Endothelial cell of umbilical vein (primary cell): Measurements from ENCODE around the gene HOXA3. TPM values are rescaled to one million over a fixed set of nuclear protein-coding genes. Genes with fewer than 3 reads are reported as not detected.

ENCODE experiments used
- BruUV-seq: library from RNA; stranded (reverse); fragments of 400-500 nt; replicated peaks from 2 replicates; lab custom pipeline; 2021; lab: Mats Ljungman, UMichigan
- CTCF ChIA-PET: fragments of 300-600, 350-600 bp; sonication (Branson Sonifier 250); formaldehyde crosslinking; loops from one replicate; lab custom pipeline; 2021; ENCODE audit warnings: antibody characterized with exemption, inconsistent platforms; lab: Charles Lee
- POLR2A ChIA-PET: fragments of 300-600, 350-600 bp; sonication (Branson Sonifier 250); formaldehyde crosslinking; loops from one replicate; lab custom pipeline; 2021; ENCODE audit warnings: antibody characterized with exemption, inconsistent platforms; lab: Charles Lee
- DNase-seq: peaks from one replicate; pipeline ENCODE4 v3.0.0-alpha.2; 2011; ENCODE audit warnings: low read depth, low spot score
- FAIRE-seq: peaks from 2 replicates; lab custom pipeline; 2011; peaks lifted over from hg19 to GRCh38; lab: Jason Lieb, UNC
- H2AFZ ChIP-seq: 2 replicates; pipeline ENCODE4 v1.6.0; 2012; ENCODE audit warnings: low read depth, low read length, control low read depth, inconsistent platforms
- H3K27ac ChIP-seq: 2 replicates; pipeline ENCODE4 v1.5.1; 2011; ENCODE audit warnings: low read depth, mild to moderate bottlenecking, control low read depth, low read length, moderate library complexity; ENCODE audit not compliant: insufficient read depth
- H3K27me3 ChIP-seq, 2 experiments: 2 replicates each; pipeline versions ENCODE4 v1.6.0 to v1.6.1; 2011; ENCODE audit warnings: low read length in 2 of 2, mixed read lengths in 1 of 2; ENCODE audit not compliant: control insufficient read depth in 2 of 2, insufficient read depth in 2 of 2
- H3K36me3 ChIP-seq, 2 experiments: 2 replicates in 1 of 2; 3 replicates in 1 of 2; pipeline ENCODE4 v1.5.1; 2011; ENCODE audit warnings: low read length in 2 of 2, mild to moderate bottlenecking in 1 of 2, moderate library complexity in 1 of 2; ENCODE audit not compliant: control insufficient read depth in 2 of 2, insufficient read depth in 2 of 2; ENCODE audit errors: extremely low read depth in 1 of 2
- H3K4me1 ChIP-seq: 3 replicates; pipeline ENCODE4 v1.5.1; 2011; ENCODE audit warnings: mild to moderate bottlenecking, low read length; ENCODE audit not compliant: control insufficient read depth, insufficient read depth; ENCODE audit errors: extremely low read depth
- H3K4me2 ChIP-seq: 2 replicates; pipeline ENCODE4 v1.6.1; 2011; ENCODE audit warnings: low read length, control low read depth, mixed read lengths; ENCODE audit not compliant: insufficient read depth
- H3K4me3 ChIP-seq, 3 experiments: fragments of 200-600 bp in 1 of 3; sonication (generic), shearing (Covaris generic) in 1 of 3; replicated peaks in 1 of 3; 2 replicates each; pipeline ENCODE4 v1.5.1; 2011 to 2016; ENCODE audit warnings: control low read depth in 3 of 3, low read length in 3 of 3, mild to moderate bottlenecking in 2 of 3, inconsistent platforms in 1 of 3, low read depth in 1 of 3, moderate library complexity in 1 of 3; ENCODE audit not compliant: insufficient read depth in 1 of 3
- H3K79me2 ChIP-seq: 2 replicates; pipeline ENCODE4 v1.6.0; 2012; ENCODE audit warnings: low read length, inconsistent platforms; ENCODE audit not compliant: control insufficient read depth, insufficient read depth
- H3K9ac ChIP-seq: replicated peaks from 2 replicates; pipeline ENCODE3; 2011; ENCODE audit warnings: low read length, control low read depth; ENCODE audit not compliant: insufficient read depth; ENCODE audit errors: extremely low read depth
- H3K9me1 ChIP-seq: replicated peaks from 3 replicates; pipeline ENCODE4 v1.6.0; 2011; ENCODE audit warnings: mild to moderate bottlenecking, low read length; ENCODE audit not compliant: control insufficient read depth, insufficient read depth; ENCODE audit errors: extremely low read depth
- H3K9me3 ChIP-seq: replicated peaks from 2 replicates; pipeline ENCODE4 v1.5.1; 2012; ENCODE audit warnings: low read length, inconsistent platforms; ENCODE audit not compliant: control insufficient read depth, insufficient read depth
- H4K20me1 ChIP-seq: replicated peaks from 2 replicates; pipeline ENCODE3; 2011; ENCODE audit warnings: mild to moderate bottlenecking, low read length; ENCODE audit not compliant: control insufficient read depth, insufficient read depth; ENCODE audit errors: extremely low read depth
- EZH2 ChIP-seq: IDR thresholded peaks from 2 replicates; pipeline ENCODE4 v1.6.1; 2012; ENCODE audit warnings: borderline replicate concordance, low read depth, mild to moderate bottlenecking, moderate library complexity, low read length, inconsistent platforms; ENCODE audit not compliant: severe bottlenecking
- FOS ChIP-seq: IDR thresholded peaks from 2 replicates; pipeline ENCODE4 v1.6.1; 2011; ENCODE audit warnings: mild to moderate bottlenecking, low read length, moderate library complexity, borderline replicate concordance; ENCODE audit not compliant: insufficient read depth
- GATA2 ChIP-seq: IDR thresholded peaks from 2 replicates; pipeline ENCODE4 v1.7.0; 2011; ENCODE audit warnings: low read depth, mild to moderate bottlenecking, moderate library complexity, mixed read lengths, low read length; ENCODE audit not compliant: insufficient read length, insufficient read depth
- JUN ChIP-seq: IDR thresholded peaks from 2 replicates; pipeline ENCODE4 v1.6.1; 2011; ENCODE audit warnings: borderline replicate concordance, low read depth; ENCODE audit not compliant: insufficient read length, insufficient read depth
- MYC ChIP-seq: IDR thresholded peaks from one replicate; pipeline ENCODE4 v1.6.1; 2011; ENCODE audit warnings: mild to moderate bottlenecking, low read depth, low read length
- POLR2A ChIP-seq: IDR thresholded peaks from 2 replicates; pipeline ENCODE4 v1.6.1; 2012; ENCODE audit warnings: low read depth, mild to moderate bottlenecking, control low read depth, low read length
- dilution Hi-C: fragments of 300-500 bp; cut with MboI; formaldehyde crosslinking; loops from one replicate; pipeline ENCODE4 v1.15.0; 2019; ENCODE audit warnings: low sequenced_read_pairs; ENCODE audit not compliant: extremely low pct_ligation_motif_present
- intact Hi-C: fragments of 100-400 bp; cut with micrococcal nuclease; formaldehyde crosslinking; loops from one replicate; pipeline ENCODE4 v1.10.0; 2022
- polyA plus RNA-seq, 4 experiments: library from polyadenylated mRNA; depleted of rRNA in 3 of 4; stranded (reverse) in 3 of 4; unstranded in 1 of 4; fragments of >200 nt; gene quantifications; 2 replicates each; pipeline versions ENCODE4 v1.2.1 to v1.2.3, GENCODE V29; 2011 to 2012; ENCODE audit warnings: missing spikeins in 1 of 4
- total RNA-seq: library from RNA; stranded (reverse); gene quantifications from 2 replicates; pipeline ENCODE4 v1.2.3, GENCODE V29; 2021
- TF ChIP-seq, protein P1 (sequence below): IDR thresholded peaks from 2 replicates; pipeline ENCODE4 v1.6.1; 2011; ENCODE audit not compliant: insufficient read depth, insufficient read length
- TF ChIP-seq, protein P2 (sequence below), 2 donors: IDR thresholded peaks; 1 replicate in 1 of 2; 2 replicates in 1 of 2; pipeline ENCODE4 v1.5.1; 2011; ENCODE audit warnings: low read length in 2 of 2, mild to moderate bottlenecking in 2 of 2, moderate library complexity in 2 of 2, control low read depth in 1 of 2, inconsistent platforms in 1 of 2, low read depth in 1 of 2; ENCODE audit not compliant: insufficient read depth in 1 of 2; ENCODE audit errors: extremely low read depth in 1 of 2

HOXA3 gene
- total and polyA plus RNA-seq, 2 donors (not counting 3 experiments of a cell fraction or from before 2014, with no cell fraction given) = 4.7 to 14.0 TPM

DNA sequence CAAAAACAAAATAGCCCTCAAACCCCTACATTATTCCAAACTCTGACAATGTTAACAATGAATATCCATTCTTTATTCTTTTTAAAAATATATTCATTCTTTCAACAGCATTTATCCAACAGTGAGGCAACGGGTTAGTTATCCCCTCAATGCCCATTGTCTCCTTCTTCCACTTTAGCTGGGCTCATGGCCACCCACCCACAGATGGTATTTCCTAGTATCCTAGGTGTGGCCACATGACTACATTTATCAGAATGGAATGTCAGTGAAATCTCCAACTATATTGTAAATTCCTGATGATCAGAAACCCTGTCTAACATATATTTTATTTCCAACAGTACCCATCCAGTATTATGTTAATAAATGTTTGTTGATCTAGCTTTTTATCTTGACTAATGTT lies 70.2 kb downstream of the HOXA3 start:
- Histone ChIP-seq H3K27me3 (no peaks in the 10 kb centered on the region), H2AFZ (no peak overlapping the region), H3K4me1 (no peaks in the 10 kb centered on the region), H3K4me2 (no peak overlapping the region), H3K27ac (no peak overlapping the region), H3K36me3 (no peaks in the 10 kb centered on the region), H3K9me3 (no peaks in the 10 kb centered on the region), H3K9ac (no peak overlapping the region), H4K20me1 (no peaks in the 10 kb centered on the region), H3K4me3 (no peak overlapping the region), H3K9me1 (no peaks in the 10 kb centered on the region), H3K79me2 (no peaks in the 10 kb centered on the region)
- ChIA-PET CTCF (interaction anchor here (1.4 to 1.7 kb wide), 2 partner anchors 9 to 16 kb away, joined by 4 to 5 read pairs; no protein-coding TSS in a partner anchor), POLR2A (no interaction called here)
- DNase-seq (no peak), FAIRE-seq (no peak)
- TF ChIP-seq GATA2 = no peak
- no peak for TF ChIP-seq FOS
- TF ChIP-seq, protein P1, sequence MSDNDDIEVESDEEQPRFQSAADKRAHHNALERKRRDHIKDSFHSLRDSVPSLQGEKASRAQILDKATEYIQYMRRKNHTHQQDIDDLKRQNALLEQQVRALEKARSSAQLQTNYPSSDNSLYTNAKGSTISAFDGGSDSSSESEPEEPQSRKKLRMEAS = no peak
- TF ChIP-seq EZH2 = no peak
- no peak for TF ChIP-seq JUN
- TF ChIP-seq MYC = no peak
- TF ChIP-seq, protein P2, sequence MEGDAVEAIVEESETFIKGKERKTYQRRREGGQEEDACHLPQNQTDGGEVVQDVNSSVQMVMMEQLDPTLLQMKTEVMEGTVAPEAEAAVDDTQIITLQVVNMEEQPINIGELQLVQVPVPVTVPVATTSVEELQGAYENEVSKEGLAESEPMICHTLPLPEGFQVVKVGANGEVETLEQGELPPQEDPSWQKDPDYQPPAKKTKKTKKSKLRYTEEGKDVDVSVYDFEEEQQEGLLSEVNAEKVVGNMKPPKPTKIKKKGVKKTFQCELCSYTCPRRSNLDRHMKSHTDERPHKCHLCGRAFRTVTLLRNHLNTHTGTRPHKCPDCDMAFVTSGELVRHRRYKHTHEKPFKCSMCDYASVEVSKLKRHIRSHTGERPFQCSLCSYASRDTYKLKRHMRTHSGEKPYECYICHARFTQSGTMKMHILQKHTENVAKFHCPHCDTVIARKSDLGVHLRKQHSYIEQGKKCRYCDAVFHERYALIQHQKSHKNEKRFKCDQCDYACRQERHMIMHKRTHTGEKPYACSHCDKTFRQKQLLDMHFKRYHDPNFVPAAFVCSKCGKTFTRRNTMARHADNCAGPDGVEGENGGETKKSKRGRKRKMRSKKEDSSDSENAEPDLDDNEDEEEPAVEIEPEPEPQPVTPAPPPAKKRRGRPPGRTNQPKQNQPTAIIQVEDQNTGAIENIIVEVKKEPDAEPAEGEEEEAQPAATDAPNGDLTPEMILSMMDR (IDR thresholded peaks at IDR 0.05; ENCODE audit: extremely low read depth in 1 of 2, insufficient read depth in 1 of 2, low read depth in 1 of 2, low read length in 2 of 2) = no peak
- no peak for TF ChIP-seq POLR2A
- BruUV-seq = no TSS peak
- dilution Hi-C loops = no loop called here
- intact Hi-C loops = no loop called here
